ENCODE data around the gene CREB3L2.

CREB3L2 gene

GRCh38 chr7:137950263-137950621 is 51.6 kb downstream of the CREB3L2 start:
- no peak for DNase-seq

- DNase-seq, result no peak
Observed at GRCh38 chr7:137949416-137950262, 52.2 kb downstream of the CREB3L2 start.

- no peak for DNase-seq
Observed at GRCh38 chr7:137948845-137949330, 53.0 kb downstream of the CREB3L2 start.

- DNase-seq, result no peak
Observed at GRCh38 chr7:137948083-137948844, 53.6 kb downstream of the CREB3L2 start.

- DNase-seq, result no peak
Observed at GRCh38 chr7:137947046-137947445, 54.8 kb downstream of the CREB3L2 start.

GRCh38 chr7:137946011-137946410 is 55.9 kb downstream of the CREB3L2 start:
- DNase-seq, result no peak

- no peak for DNase-seq
Observed at GRCh38 chr7:137944168-137944567, 57.7 kb downstream of the CREB3L2 start.

GRCh38 chr7:137943132-137943551 is 58.7 kb downstream of the CREB3L2 start:
- no peak for DNase-seq

GRCh38 chr7:137942484-137943115 is 59.3 kb downstream of the CREB3L2 start:
- DNase-seq, result no peak

GRCh38 chr7:137940656-137941518 is 61.0 kb downstream of the CREB3L2 start:
- DNase-seq, result no peak

- DNase-seq, result no peak
Observed at GRCh38 chr7:137940218-137940617, 61.7 kb downstream of the CREB3L2 start.

GRCh38 chr7:137937202-137937560 is 64.7 kb downstream of the CREB3L2 start:
- DNase-seq, result no peak

GRCh38 chr7:137936509-137937201 is 65.2 kb downstream of the CREB3L2 start:
- DNase-seq, result no peak

- peak; percentile 37 for DNase-seq
Observed at GRCh38 chr7:137935884-137936508, 65.9 kb downstream of the CREB3L2 start.

- peak; percentile 37 for DNase-seq
Observed at GRCh38 chr7:137934941-137935883, 66.7 kb downstream of the CREB3L2 start.

- DNase-seq, result no peak
Observed at GRCh38 chr7:137934176-137934826, 67.6 kb downstream of the CREB3L2 start.

GRCh38 chr7:137933270-137934017 is 68.4 kb downstream of the CREB3L2 start:
- DNase-seq, result no peak

- no peak for DNase-seq
Observed at GRCh38 chr7:137932881-137933269, 69.0 kb downstream of the CREB3L2 start.

- no peak for DNase-seq
Observed at GRCh38 chr7:137931823-137932222, 70.1 kb downstream of the CREB3L2 start.

Data from CD4-positive, alpha-beta T cell treated with Interleukin-10 for 1 hour (primary cell).